GM18519 (cell line): ENCODE data around the gene SCUBE3.

Experiments
- ATAC-seq: cut with Tn5 transposase; IDR thresholded peaks from one replicate; pipeline ENCODE4 v1.9.1; 2021; ENCODE audit warnings: mild to moderate bottlenecking, moderate library complexity; ENCODE audit not compliant: unreplicated experiment, low FRiP score

SCUBE3 gene

GRCh38 chr6:35264550-35265274 is 51.0 kb downstream of the SCUBE3 start:
- ATAC-seq: no peak

GRCh38 chr6:35265523-35265922 is 51.8 kb downstream of the SCUBE3 start:
- no peak for ATAC-seq

GRCh38 chr6:35267446-35267845 is 53.7 kb downstream of the SCUBE3 start:
- no peak for ATAC-seq

GRCh38 chr6:35267897-35268296 is 54.1 kb downstream of the SCUBE3 start:
- ATAC-seq: no peak

GRCh38 chr6:35272005-35272404 is 58.2 kb downstream of the SCUBE3 start:
- ATAC-seq: no peak

- ATAC-seq: no peak
Measured at GRCh38 chr6:35273822-35274559, 60.2 kb downstream of the SCUBE3 start.

GRCh38 chr6:35275744-35276260 is 62.0 kb downstream of the SCUBE3 start:
- ATAC-seq: no peak

- no peak for ATAC-seq
Measured at GRCh38 chr6:35278708-35279107, 65.0 kb downstream of the SCUBE3 start.

GRCh38 chr6:35280903-35281302 is 67.1 kb downstream of the SCUBE3 start:
- ATAC-seq: no peak

- ATAC-seq: no peak
Measured at GRCh38 chr6:35282472-35282871, 68.7 kb downstream of the SCUBE3 start.

- no peak for ATAC-seq
Measured at GRCh38 chr6:35283361-35283760, 69.6 kb downstream of the SCUBE3 start.

- no peak for ATAC-seq
Measured at GRCh38 chr6:35287671-35288396, 74.1 kb downstream of the SCUBE3 start.

GRCh38 chr6:35288834-35289233 is 75.1 kb downstream of the SCUBE3 start:
- ATAC-seq: no peak

GRCh38 chr6:35291491-35291890 is 77.7 kb downstream of the SCUBE3 start:
- no peak for ATAC-seq

GRCh38 chr6:35292494-35292893 is 78.7 kb downstream of the SCUBE3 start:
- ATAC-seq: no peak

- no peak for ATAC-seq
Measured at GRCh38 chr6:35293681-35294080, 79.9 kb downstream of the SCUBE3 start.

GRCh38 chr6:35294308-35294945 is 80.7 kb downstream of the SCUBE3 start:
- ATAC-seq: no peak

- ATAC-seq: no peak
Measured at GRCh38 chr6:35295036-35295435, 81.3 kb downstream of the SCUBE3 start.

GRCh38 chr6:35295521-35296315 is 82.0 kb downstream of the SCUBE3 start:
- ATAC-seq: no peak
